Breast epithelium (tissue), 3 donors: ENCODE measurements around the gene INO80E.

Experiments used
- CTCF ChIP-seq, 3 donors: fragments of 450-650 bp; IDR thresholded peaks; one replicate each; pipeline ENCODE4 v1.5.1; 2016 to 2017; ENCODE audit warnings: antibody characterized with exemption in 3 of 3, mild to moderate bottlenecking in 3 of 3, moderate library complexity in 3 of 3
- POLR2A ChIP-seq: fragments of 450-650 bp; IDR thresholded peaks from one replicate; pipeline ENCODE4 v1.6.1; 2016; ENCODE audit warnings: antibody characterized with exemption, mild to moderate bottlenecking, moderate library complexity
- POLR2AphosphoS5 ChIP-seq, 3 donors: sonication (generic); formaldehyde crosslinking; IDR thresholded peaks; one replicate each; pipeline ENCODE4 v1.6.1; 2017; ENCODE audit warnings: antibody characterized with exemption in 3 of 3

- TF ChIP-seq CTCF (IDR thresholded peaks at IDR 0.05) (no peak), POLR2A (no peak), POLR2AphosphoS5 (IDR thresholded peaks at IDR 0.05) (no peak)
Observed at GRCh38 chr16:30030011-30030685, 34.1 kb downstream of the INO80E start.
